Testis (tissue), 3 donors: ENCODE measurements around the gene CDH11. TPM values are rescaled to one million over a fixed set of nuclear protein-coding genes. Genes with fewer than 3 reads are reported as not detected.

ENCODE experiments used
- DNase-seq: peaks from one replicate; pipeline ENCODE4 v3.0.0-alpha.2; 2019
- H3K27ac ChIP-seq, 2 donors: fragments of 200-600 bp; sonication (generic); one replicate each; pipeline ENCODE4 v1.5.1; 2019
- H3K27me3 ChIP-seq: fragments of 200-600 bp; sonication (generic); one replicate; pipeline ENCODE4 v1.5.1; 2019
- H3K36me3 ChIP-seq: fragments of 200-600 bp; sonication (generic); one replicate; pipeline ENCODE4 v1.5.1; 2017; ENCODE audit warnings: low read depth; ENCODE audit errors: missing control alignments
- H3K4me1 ChIP-seq: fragments of 200-600 bp; sonication (generic); one replicate; pipeline ENCODE4 v1.5.1; 2019
- H3K4me3 ChIP-seq, 2 donors: fragments of 200-600 bp; sonication (generic); one replicate each; pipeline ENCODE4 v1.5.1; 2017 to 2019
- H3K9me3 ChIP-seq: fragments of 200-600 bp; sonication (generic); one replicate; pipeline ENCODE4 v1.5.1; 2017
- POLR2A ChIP-seq: fragments of 450-650 bp; IDR thresholded peaks from one replicate; pipeline ENCODE4 v1.6.1; 2017; ENCODE audit warnings: antibody characterized with exemption, mild to moderate bottlenecking, moderate library complexity
- WGBS, 2 donors: methylation state at CpG; one replicate each; pipeline ENCODE4 v1.1.5; 2018; 5-methylcytosine and 5-hydroxymethylcytosine counted together
- intact Hi-C: fragments of 100-400 bp; cut with DNase I; formaldehyde crosslinking; loops from one replicate; pipeline ENCODE4 v1.15.1; 2023; ENCODE audit warnings: low total_unique reads
- polyA plus RNA-seq: library from polyadenylated mRNA; stranded (reverse); fragments of 350-450 nt; fragmentation: Illumina TruSeq; extraction: RNeasy Lipid Tissue Mini Kit (QIAGEN cat#74804); gene quantifications from one replicate; pipeline ENCODE4 v1.2.3, GENCODE V29; 2014; ENCODE audit warnings: low read depth, low replicate concordance; ENCODE audit not compliant: insufficient read depth
- total RNA-seq, 2 donors: library from RNA; depleted of rRNA; stranded (reverse); fragments of >200 nt; gene quantifications; one replicate each; pipeline ENCODE4 v1.2.3, GENCODE V29; 2016
- TF ChIP-seq, protein P1 (sequence below), 3 experiments: fragments of 450-650 bp in 2 of 3; fragments of 200-600 bp in 1 of 3; sonication (generic) in 1 of 3; IDR thresholded peaks; one replicate each; pipeline ENCODE4 v1.5.1; 2016 to 2019; ENCODE audit warnings: antibody characterized with exemption in 3 of 3, mild to moderate bottlenecking in 2 of 3, moderate library complexity in 1 of 3

CDH11 gene
- total and polyA plus RNA-seq, 3 donors from 2014 or later = 24.0 to 32.8 (median 32.5) TPM

DNA sequence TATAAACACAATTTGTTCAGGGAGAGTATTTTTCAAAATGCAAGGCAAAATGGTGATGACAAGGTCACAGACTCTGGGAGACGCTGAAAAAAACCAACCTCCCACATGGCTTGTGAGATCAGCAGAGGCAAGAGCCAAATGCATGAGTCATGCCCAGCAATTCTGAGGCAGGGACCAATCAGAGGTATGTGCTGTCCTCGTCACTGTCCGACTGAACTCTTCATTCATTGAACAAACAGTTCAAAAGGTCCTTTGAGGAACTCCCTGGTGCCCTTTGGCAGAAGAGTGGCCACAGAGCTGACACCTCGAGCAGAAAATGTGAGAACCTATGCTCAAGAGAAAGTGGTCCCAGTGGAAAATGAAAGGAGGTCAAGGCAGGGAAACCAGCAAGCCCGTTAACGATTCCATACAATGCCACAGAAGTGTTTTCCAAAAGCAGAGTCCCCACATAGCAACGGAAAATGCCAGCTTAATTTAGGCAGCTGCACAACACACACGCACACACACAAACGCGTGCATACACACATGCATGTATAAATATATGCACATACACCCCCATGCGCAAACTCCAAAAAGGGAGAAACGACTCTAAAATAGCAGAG lies 50.9 kb downstream of the CDH11 start:
- no peak overlapping the region for H3K27ac ChIP-seq
- no peaks in the 10 kb centered on the region for H3K36me3 ChIP-seq
- no peak overlapping the region for H3K4me3 ChIP-seq
- no peaks in the 10 kb centered on the region for H3K27me3 ChIP-seq
- peak; percentile 81 for DNase-seq
- H3K4me1 ChIP-seq = peaks cover 4% of the 10 kb centered on the region
- intact Hi-C loops = no loop called here
- no peaks in the 10 kb centered on the region for H3K9me3 ChIP-seq
- WGBS, 2 donors = 48 to 51% methylated on average over 12 of the region's 12 CpGs
- TF ChIP-seq, protein P1, sequence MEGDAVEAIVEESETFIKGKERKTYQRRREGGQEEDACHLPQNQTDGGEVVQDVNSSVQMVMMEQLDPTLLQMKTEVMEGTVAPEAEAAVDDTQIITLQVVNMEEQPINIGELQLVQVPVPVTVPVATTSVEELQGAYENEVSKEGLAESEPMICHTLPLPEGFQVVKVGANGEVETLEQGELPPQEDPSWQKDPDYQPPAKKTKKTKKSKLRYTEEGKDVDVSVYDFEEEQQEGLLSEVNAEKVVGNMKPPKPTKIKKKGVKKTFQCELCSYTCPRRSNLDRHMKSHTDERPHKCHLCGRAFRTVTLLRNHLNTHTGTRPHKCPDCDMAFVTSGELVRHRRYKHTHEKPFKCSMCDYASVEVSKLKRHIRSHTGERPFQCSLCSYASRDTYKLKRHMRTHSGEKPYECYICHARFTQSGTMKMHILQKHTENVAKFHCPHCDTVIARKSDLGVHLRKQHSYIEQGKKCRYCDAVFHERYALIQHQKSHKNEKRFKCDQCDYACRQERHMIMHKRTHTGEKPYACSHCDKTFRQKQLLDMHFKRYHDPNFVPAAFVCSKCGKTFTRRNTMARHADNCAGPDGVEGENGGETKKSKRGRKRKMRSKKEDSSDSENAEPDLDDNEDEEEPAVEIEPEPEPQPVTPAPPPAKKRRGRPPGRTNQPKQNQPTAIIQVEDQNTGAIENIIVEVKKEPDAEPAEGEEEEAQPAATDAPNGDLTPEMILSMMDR (IDR thresholded peaks at IDR 0.05) = no peak
- no peak for TF ChIP-seq POLR2A

GRCh38 chr16:65069766-65070165 lies 52.1 kb downstream of the CDH11 start:
- no peak for DNase-seq
- 83 to 93% methylated on average over 2 of the region's 2 CpGs for WGBS, 2 donors

DNA sequence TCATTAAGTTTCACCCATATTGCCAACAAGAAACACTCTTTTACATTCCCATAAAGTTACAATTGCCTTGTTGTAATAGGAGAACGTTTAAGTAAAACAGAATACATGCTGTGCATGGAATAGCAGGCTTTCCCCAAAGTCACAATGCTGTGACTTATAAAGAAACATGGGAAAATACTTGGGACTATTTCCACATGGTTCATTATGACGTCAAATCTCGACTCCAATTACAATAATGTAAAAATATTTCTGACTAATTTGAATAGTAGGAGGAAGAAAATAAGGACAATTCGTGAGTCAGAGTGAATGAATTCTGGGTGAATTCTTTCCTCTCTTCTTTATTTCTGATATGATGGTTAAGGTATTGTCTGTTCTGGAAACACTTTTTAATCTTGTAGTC lies 52.8 kb downstream of the CDH11 start:
- intact Hi-C loops = no loop called here
- H3K9me3 ChIP-seq = no peaks in the 10 kb centered on the region
- no peaks in the 10 kb centered on the region for H3K36me3 ChIP-seq
- H3K4me3 ChIP-seq = no peak overlapping the region
- TF ChIP-seq, protein P1 (IDR thresholded peaks at IDR 0.05) = no peak
- TF ChIP-seq POLR2A = no peak
- DNase-seq = no peak
- 68 to 73% methylated on average over 4 of the region's 4 CpGs for WGBS, 2 donors
- no peak overlapping the region for H3K27ac ChIP-seq
- no peaks in the 10 kb centered on the region for H3K27me3 ChIP-seq
- H3K4me1 ChIP-seq = peaks cover 4% of the 10 kb centered on the region

More at GRCh38 chr16:65069766-65070165, 52.1 kb downstream of the CDH11 start:
- no peaks in the 10 kb centered on the region for H3K36me3 ChIP-seq
- peaks cover 4% of the 10 kb centered on the region for H3K4me1 ChIP-seq
- H3K4me3 ChIP-seq = no peak overlapping the region
- H3K27ac ChIP-seq = no peak overlapping the region
- TF ChIP-seq, protein P1 (IDR thresholded peaks at IDR 0.05) = no peak
- no peak for TF ChIP-seq POLR2A
- H3K9me3 ChIP-seq = no peaks in the 10 kb centered on the region
- no peaks in the 10 kb centered on the region for H3K27me3 ChIP-seq
- intact Hi-C loops = no loop called here

DNA sequence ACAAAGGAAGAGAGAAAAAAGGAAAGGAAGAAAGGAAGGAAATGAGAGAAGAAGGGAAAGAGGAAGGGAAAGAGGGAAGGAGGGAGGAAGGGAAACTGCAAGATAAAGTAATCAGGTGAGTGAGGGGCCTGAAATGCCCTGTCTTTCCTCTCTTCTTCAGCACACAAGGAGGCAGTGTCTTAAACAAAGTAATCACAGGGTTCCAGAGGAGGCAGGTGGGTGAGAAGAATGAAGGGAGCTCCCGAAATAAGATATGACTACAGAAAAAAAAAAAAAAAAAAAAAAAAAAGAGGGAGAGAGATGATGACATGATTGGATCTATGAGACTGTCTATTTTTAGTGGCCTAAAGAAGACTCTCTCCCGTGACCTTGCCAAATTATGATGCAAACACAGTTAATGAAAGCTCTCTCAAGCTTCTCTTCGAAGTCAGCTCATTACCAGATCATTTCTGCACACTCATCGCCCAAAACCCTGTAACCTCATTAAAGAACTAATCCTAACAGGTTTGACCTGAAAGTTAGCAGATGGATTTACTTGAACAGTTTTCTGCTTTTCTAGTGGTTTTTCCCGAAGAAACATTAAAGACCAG lies 53.6 kb downstream of the CDH11 start:
- intact Hi-C loops = no loop called here
- no peak for TF ChIP-seq POLR2A
- TF ChIP-seq, protein P1 (IDR thresholded peaks at IDR 0.05) = no peak
- H3K36me3 ChIP-seq = no peaks in the 10 kb centered on the region
- H3K4me1 ChIP-seq = peaks cover 4% of the 10 kb centered on the region
- no peak overlapping the region for H3K27ac ChIP-seq
- H3K27me3 ChIP-seq = no peaks in the 10 kb centered on the region
- no peak overlapping the region for H3K4me3 ChIP-seq
- DNase-seq = no peak
- 52 to 57% methylated on average over 5 of the region's 5 CpGs for WGBS, 2 donors
- H3K9me3 ChIP-seq = no peaks in the 10 kb centered on the region

- DNase-seq = no peak
- Histone ChIP-seq H3K4me3 (no peak overlapping the region), H3K9me3 (no peaks in the 10 kb centered on the region), H3K36me3 (no peaks in the 10 kb centered on the region), H3K4me1 (peaks cover 4% of the 10 kb centered on the region), H3K27ac (no peak overlapping the region), H3K27me3 (no peaks in the 10 kb centered on the region)
- TF ChIP-seq, protein P1 (IDR thresholded peaks at IDR 0.05) = no peak
- no peak for TF ChIP-seq POLR2A
- 55 to 72% methylated on average over 1 of the region's 1 CpG for WGBS, 2 donors
- intact Hi-C loops = no loop called here
Measured at GRCh38 chr16:65066651-65067050, 55.2 kb downstream of the CDH11 start.
